Activated gamma-delta T cell treated with Interleukin-2 at 50 U/mL for 16 hours (primary cell): ENCODE data around the gene SIT1.
"Not testable (repeated sequence)": the region's sequence is repeated elsewhere in the genome, so short reads cannot be mapped to it uniquely, and the experiment has no call there.

Source experiments
- DNase-seq: peaks from one replicate; pipeline ENCODE4 v3.0.0-alpha.2; 2020

The SIT1 gene

GRCh38 chr9:35635730-35636129, 15.0 kb downstream of the SIT1 start:
- no peak for DNase-seq

GRCh38 chr9:35629597-35629996, 21.1 kb downstream of the SIT1 start:
- no peak for DNase-seq

- DNase-seq: no peak
Measured at GRCh38 chr9:35628389-35628991, 22.2 kb downstream of the SIT1 start.

DNA sequence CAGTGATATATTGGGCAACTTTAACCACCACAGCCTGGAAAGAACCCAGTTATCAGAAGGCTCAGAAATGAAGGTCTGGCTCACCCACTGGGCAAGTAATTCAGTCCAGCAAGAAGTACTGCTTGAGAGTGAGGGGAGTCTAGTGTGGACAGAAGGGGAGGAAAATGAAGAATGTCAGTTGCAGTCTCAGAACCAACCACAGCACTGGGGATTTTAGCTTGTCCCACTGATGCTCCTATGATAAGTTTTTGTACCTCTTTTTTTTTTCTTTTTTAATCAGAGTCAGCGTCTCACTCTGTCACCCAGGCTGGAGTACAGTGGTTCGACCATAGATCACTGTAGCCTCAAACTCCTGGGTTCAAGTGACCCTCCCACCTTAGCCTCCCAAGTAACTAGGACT, 23.2 kb downstream of the SIT1 start:
- DNase-seq: no peak

GRCh38 chr9:35619800-35620158, 31.0 kb downstream of the SIT1 start:
- no peak for DNase-seq

DNA sequence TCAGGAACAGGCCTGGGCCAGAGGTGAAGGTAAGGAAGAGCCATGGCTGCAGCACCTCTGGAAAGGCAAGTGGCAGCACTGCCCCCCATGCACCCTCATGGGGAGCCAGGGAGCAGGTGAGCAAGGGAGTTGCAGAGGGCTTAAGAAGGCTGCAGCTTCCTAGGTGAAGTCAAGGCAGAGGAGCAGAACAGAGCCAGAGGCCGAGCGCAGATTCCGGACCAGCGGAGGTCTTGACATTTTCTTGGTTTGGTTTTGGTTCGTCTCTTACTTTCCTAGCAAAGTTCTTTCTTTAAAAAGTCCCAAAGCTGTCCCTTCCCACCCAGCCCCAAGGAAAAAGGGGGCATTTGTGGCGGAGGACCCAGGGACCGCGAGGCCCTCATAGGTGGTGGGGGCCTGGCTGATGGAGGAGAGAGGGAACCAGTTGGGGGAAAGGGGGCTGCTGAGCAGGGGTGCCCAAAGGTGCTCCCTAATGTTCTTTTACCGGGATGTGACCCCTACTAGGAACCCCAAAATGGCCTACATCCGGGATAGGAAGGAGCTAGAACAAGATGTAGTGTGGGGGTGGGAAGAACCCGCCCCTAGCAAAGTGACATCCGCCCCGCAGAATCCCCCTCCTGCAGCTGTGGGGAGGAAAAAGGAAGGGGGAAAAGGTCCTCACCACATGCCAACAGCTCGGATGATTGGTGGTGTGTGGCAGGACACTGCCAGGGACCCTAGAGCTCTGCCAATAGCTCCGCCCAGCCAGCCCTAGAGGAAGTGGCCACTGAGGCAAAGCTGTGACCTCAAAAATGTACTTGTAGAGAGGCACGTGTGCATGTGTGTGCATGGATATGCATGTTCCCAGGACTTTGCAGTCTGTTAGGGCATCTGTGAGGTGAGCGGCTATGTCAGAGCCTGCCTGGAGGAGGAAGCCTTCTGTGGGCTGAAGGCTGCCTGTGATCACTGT, 31.6 kb downstream of the SIT1 start:
- peak; percentile 30 for DNase-seq

GRCh38 chr9:35618325-35618727, 32.4 kb downstream of the SIT1 start, which contains the start of gene CD72:
CD72 (minus strand) TSS chr9:35618413; CDS start chr9:35618303, 110 bp downstream.
- DNase-seq: no peak

- DNase-seq: no peak
Measured at GRCh38 chr9:35617548-35617947, 33.2 kb downstream of the SIT1 start.

DNA sequence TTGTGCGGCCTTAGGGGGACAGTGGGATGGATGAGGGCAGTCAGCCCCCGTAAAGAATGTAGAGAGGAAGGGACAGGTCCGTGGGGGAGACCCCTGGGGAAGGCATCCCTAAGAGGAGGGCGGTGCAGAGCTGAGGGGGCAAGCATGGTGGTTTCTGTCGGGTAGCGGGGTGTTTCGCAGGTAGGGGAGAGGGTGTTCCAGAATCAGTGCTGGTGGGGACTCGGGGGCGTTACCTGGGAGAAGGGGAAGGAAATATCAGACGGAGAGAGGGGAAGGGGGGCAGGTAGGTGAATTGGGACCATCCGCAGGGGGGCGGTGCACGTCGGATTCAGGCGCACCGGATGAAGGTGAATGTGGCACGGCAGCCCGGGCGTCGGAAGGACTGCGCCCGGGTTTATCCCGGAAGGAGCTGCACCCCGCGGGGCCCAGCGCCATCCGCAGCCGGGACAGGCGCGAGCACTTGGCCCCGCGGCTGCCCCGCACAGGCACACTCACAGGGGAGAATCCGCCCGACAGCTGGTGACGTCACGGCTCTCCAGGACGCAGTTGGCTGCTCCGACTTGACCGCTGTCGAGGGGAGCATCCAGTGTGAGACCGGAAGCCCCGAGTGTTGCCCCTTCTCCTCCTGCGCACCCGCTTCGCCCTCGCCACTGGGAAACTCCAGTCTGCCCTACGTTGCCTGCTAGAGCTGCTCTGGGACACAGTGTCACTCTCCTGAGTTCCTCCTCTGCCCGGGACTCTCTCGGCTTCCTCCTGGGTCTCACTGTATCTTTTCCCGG, 33.9 kb downstream of the SIT1 start:
- DNase-seq: peak; percentile 60

DNA sequence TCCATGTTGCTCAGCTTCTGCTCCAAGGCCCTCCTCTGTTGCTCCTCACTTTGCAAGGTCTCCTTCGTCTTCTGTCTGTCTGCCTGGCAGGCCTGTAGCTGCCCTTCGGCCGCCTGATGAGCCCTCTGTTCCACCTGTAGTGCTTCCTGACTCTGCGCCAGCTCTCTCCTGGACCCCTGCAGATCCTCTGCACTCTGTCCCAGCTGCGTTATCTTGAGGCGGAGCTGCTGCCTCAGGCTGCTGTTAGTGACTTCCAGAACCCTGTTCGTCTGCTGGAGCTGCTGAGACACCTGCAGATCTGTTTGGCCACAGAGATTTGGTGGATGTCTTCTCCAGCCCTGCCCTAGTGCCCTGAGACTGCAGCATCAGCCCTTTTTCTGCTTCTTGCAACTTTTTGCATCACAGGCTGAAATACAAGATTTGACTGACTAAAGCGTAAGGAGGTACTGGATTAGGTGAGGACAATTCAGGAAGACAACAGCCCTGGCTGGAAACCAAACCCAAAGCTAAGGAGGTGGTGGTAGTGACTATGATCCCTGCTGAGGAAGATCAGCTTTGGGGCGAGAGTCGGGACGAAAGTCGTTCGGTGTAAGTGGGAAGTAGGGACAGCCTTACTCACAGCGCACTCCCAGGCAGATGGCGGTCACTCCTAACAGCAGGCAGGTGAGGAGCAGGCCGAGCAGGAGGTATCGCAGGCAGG, 34.6 kb downstream of the SIT1 start:
- DNase-seq: no peak

- no peak for DNase-seq
Measured at GRCh38 chr9:35612843-35613242, 37.9 kb downstream of the SIT1 start.

DNA sequence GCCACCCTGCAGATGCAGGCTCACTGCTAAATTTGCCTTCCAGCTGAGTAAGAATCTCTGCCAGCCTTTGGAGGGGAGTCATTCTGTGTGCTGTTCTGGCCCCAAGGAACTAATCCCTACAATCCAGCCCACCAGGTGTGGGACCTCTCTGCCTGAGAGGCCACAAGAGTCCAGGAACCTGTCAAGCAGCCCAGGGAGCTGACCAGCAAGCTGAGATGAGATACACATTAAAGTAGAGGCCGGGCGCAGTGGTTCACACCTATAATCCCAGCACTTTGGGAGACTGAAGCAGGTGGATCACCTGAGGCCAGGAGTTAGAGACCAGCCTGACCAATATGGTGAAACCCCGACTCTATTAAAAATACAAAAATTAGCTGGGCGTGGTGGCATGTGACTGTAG, 38.7 kb downstream of the SIT1 start:
- DNase-seq: not testable (repeated sequence)

DNA sequence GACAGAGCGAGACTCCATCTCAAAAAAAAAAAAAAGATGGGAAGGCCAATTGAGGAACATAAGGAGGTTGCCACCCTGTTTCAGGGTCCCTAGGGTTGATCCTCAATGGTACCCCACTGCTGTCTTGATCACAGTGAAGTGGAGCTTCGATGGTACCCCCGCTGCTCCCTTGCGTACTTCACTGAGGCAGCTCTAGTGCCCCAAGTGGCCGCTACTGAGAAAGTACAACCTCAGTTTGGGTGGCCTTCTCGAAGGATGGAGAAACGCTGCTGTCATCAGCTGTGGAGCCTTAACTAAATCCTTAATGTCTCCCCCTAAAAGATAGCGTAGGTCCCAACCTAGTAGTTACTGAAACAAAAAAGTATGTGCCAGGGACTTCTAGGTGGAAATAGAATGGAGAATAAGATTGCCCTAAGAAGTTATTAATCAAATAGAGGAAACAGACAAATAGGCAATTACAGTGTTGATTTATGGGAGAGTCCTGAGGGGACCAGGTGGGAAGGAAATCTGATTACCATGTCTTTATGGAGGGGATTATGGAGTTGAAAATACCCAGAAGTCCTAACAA, 39.4 kb downstream of the SIT1 start:
- peak; percentile 59 for DNase-seq

GRCh38 chr9:35609820-35610163, 40.9 kb downstream of the SIT1 start:
- DNase-seq: no peak

DNA sequence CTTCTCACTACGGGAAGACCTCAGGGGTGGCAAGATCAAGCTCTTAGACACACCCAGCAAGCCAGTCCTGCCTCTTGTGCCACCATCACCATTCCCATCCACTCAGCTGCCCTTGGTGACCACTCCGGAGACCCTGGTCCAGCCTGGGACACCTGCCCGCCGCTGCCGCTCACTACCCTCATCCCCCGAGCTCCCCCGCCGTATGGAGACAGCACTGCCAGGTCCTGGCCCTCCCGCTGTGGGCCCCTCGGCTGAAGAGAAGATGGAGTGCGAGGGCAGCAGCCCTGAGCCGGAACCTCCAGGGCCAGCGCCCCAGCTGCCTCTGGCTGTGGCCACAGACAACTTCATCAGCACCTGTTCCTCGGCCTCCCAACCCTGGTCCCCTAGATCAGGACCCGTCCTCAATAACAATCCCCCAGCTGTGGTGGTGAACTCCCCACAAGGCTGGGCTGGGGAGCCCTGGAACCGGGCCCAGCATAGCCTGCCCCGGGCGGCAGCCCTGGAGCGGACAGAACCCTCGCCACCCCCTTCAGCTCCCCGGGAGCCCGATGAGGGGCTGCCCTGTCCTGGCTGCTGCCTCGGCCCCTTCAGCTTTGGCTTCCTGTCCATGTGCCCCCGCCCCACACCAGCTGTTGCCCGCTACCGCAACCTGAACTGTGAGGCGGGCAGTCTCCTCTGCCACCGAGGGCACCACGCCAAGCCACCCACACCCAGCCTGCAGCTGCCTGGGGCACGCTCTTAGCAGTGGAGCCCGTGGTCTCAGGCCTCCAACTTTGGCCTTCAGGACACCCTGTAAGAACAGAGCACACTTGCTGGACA, 41.5 kb downstream of the SIT1 start:
- no peak for DNase-seq

GRCh38 chr9:35608221-35608620, 42.5 kb downstream of the SIT1 start:
- no peak for DNase-seq

DNA sequence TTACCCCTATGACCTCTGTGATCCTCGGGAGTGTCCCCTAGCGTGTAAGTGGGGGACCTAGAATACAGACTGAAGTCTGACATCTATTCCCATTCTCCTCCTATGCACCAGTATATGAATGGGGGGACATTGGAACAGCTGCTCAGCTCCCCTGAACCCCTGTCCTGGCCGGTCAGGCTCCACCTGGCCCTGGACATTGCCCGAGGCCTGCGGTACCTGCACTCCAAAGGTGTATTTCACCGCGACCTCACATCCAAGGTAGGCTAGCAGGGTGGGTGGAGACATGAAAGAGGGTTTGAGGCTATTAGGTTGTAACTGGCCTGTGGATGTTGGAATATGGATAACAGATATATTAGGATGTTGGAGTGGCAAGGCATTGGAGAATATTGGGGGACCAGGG, 44.0 kb downstream of the SIT1 start:
- no peak for DNase-seq

GRCh38 chr9:35606138-35606504, 44.6 kb downstream of the SIT1 start:
- DNase-seq: no peak

DNA sequence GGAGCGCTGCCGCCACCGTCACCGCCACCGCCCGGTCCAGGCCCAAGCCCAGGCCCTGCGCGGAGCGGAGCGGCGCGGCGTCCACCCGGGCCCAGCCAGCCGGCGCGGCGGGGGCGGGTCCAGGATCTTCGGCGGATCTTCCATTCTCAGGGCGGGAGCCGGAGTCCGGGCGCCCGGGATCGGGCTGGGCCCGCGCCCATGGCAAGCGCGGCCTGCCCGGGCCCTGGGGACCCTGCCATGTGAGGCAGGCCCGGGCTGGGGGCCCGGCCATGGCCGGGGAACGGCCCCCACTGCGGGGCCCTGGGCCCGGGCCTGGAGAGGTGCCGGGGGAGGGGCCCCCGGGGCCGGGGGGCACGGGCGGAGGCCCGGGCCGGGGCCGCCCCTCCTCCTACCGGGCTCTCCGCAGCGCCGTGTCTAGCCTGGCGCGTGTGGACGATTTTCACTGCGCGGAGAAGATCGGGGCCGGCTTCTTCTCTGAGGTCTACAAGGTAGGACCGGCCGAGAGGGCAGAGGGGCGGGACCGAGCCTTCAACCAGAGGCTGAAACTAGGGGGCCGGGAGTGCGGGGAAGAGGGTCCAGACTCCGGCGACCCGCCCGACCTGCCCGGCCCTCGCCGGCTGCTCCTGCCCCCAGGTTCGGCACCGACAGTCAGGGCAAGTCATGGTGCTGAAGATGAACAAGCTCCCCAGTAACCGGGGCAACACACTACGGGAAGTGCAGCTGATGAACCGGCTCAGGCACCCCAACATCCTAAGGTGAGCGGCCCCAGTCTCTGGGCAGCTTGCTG, 45.2 kb downstream of the SIT1 start:
- peak; percentile 23 for DNase-seq

DNA sequence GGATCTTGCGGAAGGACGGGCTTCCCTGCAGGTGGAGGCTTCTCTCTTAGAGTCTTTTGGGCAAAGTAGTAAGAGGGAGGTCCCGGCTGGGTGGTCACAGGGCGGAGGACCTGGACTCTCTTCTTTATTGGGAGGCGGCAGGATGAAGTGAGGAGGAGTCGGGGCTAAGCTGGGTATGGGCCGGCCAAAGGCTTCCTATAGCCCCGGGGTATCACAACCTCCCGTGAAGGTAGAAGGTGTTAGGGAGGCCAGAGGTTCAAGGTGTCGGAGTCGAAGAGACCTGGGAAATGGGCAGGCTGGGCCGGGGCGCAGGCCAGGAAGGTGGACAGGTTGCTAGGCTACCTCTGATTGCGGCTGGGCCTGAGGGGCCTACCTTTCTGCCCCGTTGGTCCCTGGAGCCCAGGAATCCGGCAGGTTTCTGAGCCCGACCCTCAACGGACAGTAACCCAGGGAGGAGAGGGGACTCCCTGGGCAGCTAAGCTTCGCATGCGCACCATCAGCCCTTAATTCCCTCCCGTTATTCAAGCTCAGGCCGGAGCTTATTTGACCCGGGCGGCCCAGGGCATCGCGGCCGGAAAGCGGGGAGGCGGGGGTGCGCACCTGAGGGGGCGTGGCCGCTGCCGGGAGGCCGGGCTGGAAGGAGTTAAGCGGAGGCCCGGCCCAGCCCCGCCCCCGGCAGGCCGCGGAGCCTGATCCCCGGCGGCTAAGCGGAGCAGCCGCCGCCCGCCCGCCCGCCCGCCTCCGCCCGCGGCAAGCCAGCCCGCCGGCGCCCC, 46.0 kb downstream of the SIT1 start, which contains the start of gene TESK1:
Gene TESK1 (plus strand): TSS at position 685 of the 773 bp plus-strand sequence. CDS start 358 bp downstream, outside the sequence.
- peak; percentile 79 for DNase-seq
